ENCODE results near the gene HDAC9. TPM values are rescaled to one million over a fixed set of nuclear protein-coding genes. Genes with fewer than 3 reads are reported as not detected.

Gene HDAC9
- total RNA-seq, 1 experiment from 2014 or later = 4.3 TPM

GRCh38 chr7:18579698-18580097 lies 84.1 kb downstream of the HDAC9 start:
- Histone ChIP-seq H3K4me3 (replicated peaks in 1 of 2; ENCODE audit: low read depth in 1 of 2, low read length in 2 of 2) (no peak overlapping the region), H2AFZ (ENCODE audit: low read depth, low read length, poor library complexity, severe bottlenecking) (no peak overlapping the region), H3K36me3 (ENCODE audit: control insufficient read depth in 1 of 2, insufficient read depth in 2 of 2, low read length in 2 of 2) (no peaks in the 10 kb centered on the region), H3K9ac (ENCODE audit: low read length) (no peak overlapping the region), H4K20me1 (ENCODE audit: insufficient read depth) (no peaks in the 10 kb centered on the region), H3K27me3 (ENCODE audit: insufficient read depth, low read length) (no peaks in the 10 kb centered on the region), H3K9me2 (ENCODE audit: insufficient read depth) (no peaks in the 10 kb centered on the region), H3K4me1 (ENCODE audit: control insufficient read depth in 1 of 2, insufficient read depth in 2 of 2, low read length in 2 of 2) (peaks cover 3 to 4% of the 10 kb centered on the region in 2 experiments; a peak in 3 of 4 replicates), H3K27ac (ENCODE audit: low read depth, low read length) (no peak overlapping the region), H3K9me3 (ENCODE audit: control insufficient read depth in 1 of 2, insufficient read depth in 1 of 2, low read depth in 1 of 2, low read length in 2 of 2) (no peaks in the 10 kb centered on the region), H3K79me2 (ENCODE audit: insufficient read depth, low read length) (no peaks in the 10 kb centered on the region), H3K4me2 (ENCODE audit: low read length) (no peak overlapping the region)
- ChIA-PET CTCF (interaction anchor here (0.9 to 2.8 kb wide), 3 partner anchors 8 to 40 kb away, joined by 3 to 9 read pairs (median 4); no protein-coding TSS in a partner anchor), RAD21 (ENCODE audit: low non-redundant PET in 1 of 2, low total read pairs in 2 of 2, uncharacterized antibody in 2 of 2, unreplicated experiment in 2 of 2) (no interaction called here), POLR2A (no interaction called here)
- ATAC-seq (no peak), DNase-seq (ENCODE audit: low read depth, low spot score) (no peak)
- no TSS peak for BruUV-seq (replicated peaks)
- intact Hi-C loops (cut with micrococcal nuclease) = no loop called here
- no peak for TF ChIP-seq SRF (IDR thresholded peaks at IDR 0.05; ENCODE audit: low read depth)
- no peak for TF ChIP-seq JUND (IDR thresholded peaks at IDR 0.05)
- TF ChIP-seq POLR2AphosphoS5 (IDR thresholded peaks at IDR 0.05; ENCODE audit: low read depth, low read length) = no peak
- no peak for TF ChIP-seq CTCF (IDR thresholded peaks at IDR 0.05 in 2 of 3, conservative IDR thresholded peaks at IDR 0.05 in 1 of 3; ENCODE audit: borderline replicate concordance in 1 of 3, insufficient read depth in 1 of 3, low read depth in 2 of 3, low read length in 2 of 3)
- no peak for TF ChIP-seq POLR2A (IDR thresholded peaks at IDR 0.05; ENCODE audit: borderline replicate concordance, extremely low read depth, insufficient read depth, insufficient read length)
- TF ChIP-seq FOSL1 (IDR thresholded peaks at IDR 0.05; ENCODE audit: low read depth) = no peak
- TF ChIP-seq ATF3 (IDR thresholded peaks at IDR 0.05) = no peak
- no peak for TF ChIP-seq YY1 (IDR thresholded peaks at IDR 0.05; ENCODE audit: extremely low read depth, insufficient replicate concordance, low read depth, low read length)
- no peak for TF ChIP-seq EGR1 (IDR thresholded peaks at IDR 0.05; ENCODE audit: low read depth)
- no peak for TF ChIP-seq ZBTB33 (IDR thresholded peaks at IDR 0.05; ENCODE audit: extremely low read depth, insufficient replicate concordance, low read length)
- TF ChIP-seq ZFX (IDR thresholded peaks at IDR 0.05) = no peak
- no peak for TF ChIP-seq SIN3A (IDR thresholded peaks at IDR 0.05; ENCODE audit: low read depth)
